ENCODE results near the gene FIGLA. TPM values are rescaled to one million over a fixed set of nuclear protein-coding genes. Genes with fewer than 3 reads are reported as not detected.
"Not testable (repeated sequence)": the region's sequence is repeated elsewhere in the genome, so short reads cannot be mapped to it uniquely, and the experiment has no call there.

Gene FIGLA
- total RNA-seq, 1 donor from 2014 or later: not detected

DNA sequence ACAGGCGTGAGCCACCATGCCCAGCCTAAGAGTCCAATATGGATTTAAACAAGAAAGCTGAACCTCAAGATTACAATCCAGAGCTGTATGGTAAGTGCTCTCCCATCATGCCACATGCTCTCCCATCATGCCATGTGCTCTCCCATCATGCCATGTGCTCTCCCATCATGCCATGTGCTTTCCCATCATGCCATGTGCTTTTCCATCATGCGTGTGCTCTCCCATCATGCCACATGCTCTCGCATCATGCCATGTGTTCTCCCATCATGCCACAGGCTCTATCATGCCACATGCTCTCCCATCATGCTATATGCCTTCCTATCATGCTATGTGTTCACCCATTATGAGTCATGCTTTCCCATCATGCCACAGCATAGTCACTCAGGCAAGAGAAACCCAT, 43.2 kb downstream of the FIGLA start:
- no peak for DNase-seq (ENCODE audit: extremely low read depth, low read depth, low spot score)

GRCh38 chr2:70746094-70746974, 44.1 kb downstream of the FIGLA start:
- no peak for DNase-seq (ENCODE audit: extremely low read depth, low read depth, low spot score)

DNA sequence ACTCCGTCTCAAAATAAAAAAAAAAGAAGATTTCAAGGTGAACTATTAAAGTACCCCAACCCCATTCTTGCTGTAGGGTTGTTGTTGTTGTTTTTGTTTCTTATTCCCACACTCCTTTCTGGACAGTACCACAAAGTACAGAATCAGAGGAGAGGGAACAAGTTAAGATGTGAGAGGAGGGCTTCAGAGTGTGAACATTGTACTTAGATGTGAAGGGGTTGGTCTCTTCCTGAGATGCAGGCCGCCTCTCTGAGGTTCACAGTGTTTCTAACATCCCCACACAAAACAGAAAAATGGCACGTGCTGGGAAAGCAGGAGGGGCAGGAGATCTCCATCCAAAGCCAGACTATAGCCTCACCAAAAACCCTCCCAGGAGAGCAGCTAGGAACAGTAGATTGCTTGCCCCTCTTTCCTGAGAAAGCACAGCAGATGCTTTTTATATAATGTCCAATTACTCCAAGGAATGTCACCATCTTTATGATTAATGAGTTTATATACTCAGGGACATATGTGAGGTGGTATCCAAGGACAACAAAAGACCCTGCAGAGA, 45.1 kb downstream of the FIGLA start:
- DNase-seq (ENCODE audit: extremely low read depth, low read depth, low spot score): no peak

DNA sequence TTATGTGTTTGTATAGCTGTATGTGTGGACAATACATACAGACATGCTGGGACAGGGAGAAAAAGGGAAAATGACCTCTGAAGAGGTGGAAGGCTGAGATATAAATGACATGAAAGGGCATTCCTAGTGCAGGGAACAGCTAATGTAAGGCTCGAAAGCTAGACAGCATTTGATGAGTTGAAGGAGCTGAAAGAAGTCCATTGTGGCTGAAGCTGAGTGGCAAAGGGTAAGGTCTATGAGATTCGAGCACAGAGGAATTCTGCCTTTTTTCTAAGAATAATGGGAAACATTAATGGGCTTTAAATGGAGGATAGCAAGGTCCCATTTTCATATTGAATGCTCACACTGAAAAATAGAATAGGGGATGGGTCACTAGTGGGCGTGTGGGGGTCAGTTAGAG, 46.0 kb downstream of the FIGLA start:
- DNase-seq (ENCODE audit: extremely low read depth, low read depth, low spot score): no peak

DNA sequence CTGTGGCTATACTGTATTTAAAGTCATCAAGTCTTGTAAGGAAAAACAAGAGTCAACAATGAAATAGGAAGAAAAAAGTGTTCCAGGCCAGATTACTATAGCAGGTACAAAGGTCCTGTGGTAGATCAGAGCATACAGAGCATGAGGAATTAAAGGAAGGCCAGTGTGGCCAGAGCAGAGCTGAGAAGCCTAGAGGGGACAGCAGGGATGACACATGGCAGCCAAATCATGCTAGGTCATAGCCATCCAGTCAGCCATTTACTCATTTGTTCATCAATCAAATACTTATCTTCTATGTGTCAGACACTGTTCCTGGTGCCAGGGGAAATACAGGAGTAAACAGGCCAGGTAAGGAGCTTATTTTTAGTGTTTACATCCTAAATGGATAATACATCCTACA, 46.8 kb downstream of the FIGLA start:
- no peak for DNase-seq (ENCODE audit: extremely low read depth, low read depth, low spot score)

GRCh38 chr2:70743068-70743467, 47.4 kb downstream of the FIGLA start:
- no peak for DNase-seq (ENCODE audit: extremely low read depth, low read depth, low spot score)

DNA sequence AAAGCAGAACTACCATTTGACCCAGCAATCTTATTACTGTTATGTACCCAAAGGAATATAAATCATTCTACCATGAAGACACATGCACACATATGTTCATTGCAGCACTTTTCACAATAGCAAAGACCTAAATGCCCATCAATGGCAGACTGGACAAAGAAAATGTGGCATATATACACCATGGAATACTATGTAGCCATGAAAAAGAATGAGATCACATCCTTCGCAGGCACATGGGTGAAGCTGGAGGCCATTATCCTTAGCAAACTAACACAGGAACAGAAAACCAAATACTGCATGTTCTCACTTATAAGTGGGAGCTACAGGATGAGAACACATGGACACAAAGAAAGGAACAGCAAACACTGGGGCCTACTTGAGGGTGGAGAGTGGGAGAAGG, 51.0 kb downstream of the FIGLA start:
- not testable (repeated sequence) for DNase-seq (ENCODE audit: extremely low read depth, low read depth, low spot score)

DNA sequence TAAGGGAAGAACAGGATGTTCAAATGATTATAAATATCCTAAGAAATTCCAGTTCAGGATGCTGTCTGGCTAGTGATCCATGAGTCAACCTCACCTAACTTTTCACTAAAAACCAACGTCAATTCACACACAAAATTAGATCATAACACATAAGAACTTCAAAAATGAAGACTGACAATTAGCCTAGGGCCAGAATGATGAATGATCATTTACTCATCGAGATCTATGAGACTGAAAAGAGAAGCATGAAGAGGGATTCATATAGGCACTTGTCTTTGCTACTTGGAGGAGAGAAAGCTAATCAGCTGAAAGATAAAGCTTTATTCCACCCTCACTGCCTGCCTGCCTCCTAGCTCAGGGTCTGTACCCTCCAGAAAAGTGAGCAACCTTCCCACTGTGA, 52.3 kb downstream of the FIGLA start:
- DNase-seq (ENCODE audit: extremely low read depth, low read depth, low spot score): no peak

GRCh38 chr2:70735071-70735470, 55.4 kb downstream of the FIGLA start:
- no peak for DNase-seq (ENCODE audit: extremely low read depth, low read depth, low spot score)

- DNase-seq (ENCODE audit: extremely low read depth, low read depth, low spot score): no peak
These were observed 56.7 kb downstream of the FIGLA start for GRCh38 chr2:70733646-70734180.

DNA sequence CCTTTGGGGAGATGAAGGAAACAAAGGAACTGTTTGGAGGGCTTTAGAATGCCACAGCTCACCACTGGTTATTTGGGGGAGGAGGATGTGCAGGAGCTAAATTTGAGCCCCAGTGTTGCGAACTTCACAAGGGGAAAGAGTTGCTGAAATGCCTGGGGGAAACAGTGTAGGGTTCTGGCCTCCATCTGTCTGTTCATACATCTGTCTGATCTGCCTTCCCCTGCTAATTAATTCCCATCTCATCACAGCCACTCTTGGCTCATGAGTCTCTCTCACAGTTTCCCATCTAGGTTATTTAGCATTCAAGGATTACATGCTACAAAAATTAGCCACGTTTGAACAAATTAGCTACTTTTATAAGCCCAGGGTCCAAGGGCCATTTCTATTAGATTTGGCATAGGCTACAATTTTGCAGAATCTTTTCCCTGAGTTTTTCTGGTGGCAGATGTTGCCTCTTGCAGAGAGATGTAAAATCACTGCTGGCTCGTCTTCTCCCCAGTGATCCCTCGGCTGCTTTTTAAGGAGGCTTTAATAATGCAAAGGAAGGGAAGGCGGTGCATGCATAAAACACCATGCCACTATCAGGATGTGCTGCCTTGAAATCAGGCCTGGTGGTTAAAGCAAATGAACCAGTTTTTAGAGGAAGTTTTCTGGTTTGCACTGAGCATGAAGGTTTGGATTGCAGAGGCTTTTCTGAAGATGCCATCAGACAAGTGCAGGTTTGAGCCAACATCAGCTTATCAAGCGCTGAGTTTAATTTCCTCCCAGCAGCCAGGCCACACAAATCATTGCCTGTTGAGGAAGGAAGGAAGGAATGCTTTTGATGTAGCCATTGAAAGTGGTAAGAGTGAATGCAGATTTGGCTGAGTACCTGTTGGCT, 57.4 kb downstream of the FIGLA start:
- no peak for DNase-seq (ENCODE audit: extremely low read depth, low read depth, low spot score)

DNA sequence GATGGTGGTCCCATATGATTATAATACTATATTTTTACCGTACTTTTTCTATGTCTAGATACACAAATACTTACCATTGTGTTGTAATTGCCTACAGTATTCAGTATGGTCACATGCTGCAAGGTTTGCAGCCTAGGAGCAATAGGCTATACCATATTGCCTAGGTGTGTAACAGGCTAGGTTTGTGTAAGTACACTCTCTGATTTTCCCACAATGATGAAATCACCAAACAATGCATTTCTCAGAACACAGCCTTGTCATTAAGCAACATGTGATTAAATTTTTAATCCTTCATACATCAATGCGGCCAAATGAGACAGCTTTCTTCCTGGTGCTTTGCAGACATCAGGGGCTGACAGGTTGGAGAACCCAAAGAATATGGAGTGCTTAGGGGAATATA, 59.7 kb downstream of the FIGLA start:
- DNase-seq (ENCODE audit: extremely low read depth, low read depth, low spot score): no peak

DNA sequence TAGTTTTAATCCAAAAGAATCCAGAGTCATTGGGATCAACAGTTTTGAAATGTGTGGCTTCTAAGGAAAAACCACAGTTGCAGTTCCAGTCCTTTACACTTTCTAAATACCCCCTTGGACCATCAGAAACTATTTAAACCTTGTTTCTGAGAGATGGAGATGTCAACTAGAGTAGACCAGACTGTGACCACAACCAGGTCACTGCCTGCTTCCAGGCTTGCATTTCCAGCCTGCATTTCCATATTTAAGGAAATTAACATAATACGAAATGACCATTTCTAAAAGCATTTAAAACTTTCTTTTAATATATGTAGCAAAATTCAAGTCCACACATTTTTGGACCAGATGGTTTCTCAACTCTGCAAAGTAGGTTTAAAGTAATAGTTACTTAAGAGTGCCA, 60.8 kb downstream of the FIGLA start:
- DNase-seq (ENCODE audit: extremely low read depth, low read depth, low spot score): no peak

- no peak for DNase-seq (ENCODE audit: extremely low read depth, low read depth, low spot score)
These were observed 62.3 kb downstream of the FIGLA start for GRCh38 chr2:70728128-70728527.

Other genes starting within 250 kb of the FIGLA start
- 0.93 and 3.7 TPM in 2 replicates for gene TGFA, start 236.8 kb downstream of the FIGLA start, total RNA-seq
- gene ADD2, start 22.4 kb downstream of the FIGLA start, total RNA-seq: 0.47 and 0.68 TPM in 2 replicates
- gene CLEC4F, start 30.0 kb upstream of the FIGLA start, total RNA-seq: 0.18 TPM in 1 of 2 replicates, not detected in the other
- gene CD207, start 45.2 kb upstream of the FIGLA start, total RNA-seq: not detected in 2 replicates
- 0.48 and 0.53 TPM in 2 replicates for gene VAX2, start 109.9 kb upstream of the FIGLA start, total RNA-seq
- gene ATP6V1B1, start 145.3 kb upstream of the FIGLA start, total RNA-seq: not detected in 2 replicates
- 0.34 and 0.53 TPM in 2 replicates for gene ANKRD53, start 188.0 kb upstream of the FIGLA start, total RNA-seq
- gene TEX261, start 204.2 kb upstream of the FIGLA start, total RNA-seq: 43.7 and 50.2 TPM in 2 replicates

All from glomerular endothelial cell (primary cell).